ENCODE data around the gene UBASH3A.

Gene UBASH3A

GRCh38 chr21:42486531-42486930 is 82.8 kb downstream of the UBASH3A start:
- no peaks in the 10 kb centered on the region for H3K36me3 ChIP-seq (ENCODE audit: insufficient read depth, low read length)
- no peak overlapping the region for H3K4me2 ChIP-seq (ENCODE audit: insufficient read depth, low read length)
- H3K4me3 ChIP-seq (ENCODE audit: low read depth in 1 of 2, low read length in 2 of 2): no peak overlapping the region
- no peaks in the 10 kb centered on the region for H3K79me2 ChIP-seq (ENCODE audit: insufficient read depth, low read length)
- H3K9ac ChIP-seq (ENCODE audit: low read depth, low read length): no peak overlapping the region
- no peaks in the 10 kb centered on the region for H3K9me3 ChIP-seq (ENCODE audit: insufficient read depth, low read length, severe bottlenecking)
- TF ChIP-seq CTCF (IDR thresholded peaks at IDR 0.05; ENCODE audit: borderline replicate concordance, extremely low read depth, low read length, poor library complexity, severe bottlenecking) (no peak), EZH2 (IDR thresholded peaks at IDR 0.05; ENCODE audit: borderline replicate concordance, low read depth, low read length, severe bottlenecking) (no peak)
- H3K27me3 ChIP-seq (ENCODE audit: insufficient read depth, low read length, poor library complexity): no peaks in the 10 kb centered on the region
- H3K4me1 ChIP-seq (ENCODE audit: insufficient read depth, low read length): no peaks in the 10 kb centered on the region
- H3K27ac ChIP-seq (ENCODE audit: low read length): no peak overlapping the region
- ATAC-seq (ENCODE audit: insufficient read depth, low read depth) (peak; percentile 31; the same call in 1 of the 3 replicates), DNase-seq (no peak)
- no peaks in the 10 kb centered on the region for H4K20me1 ChIP-seq (ENCODE audit: insufficient read depth, low read length)
- H2AFZ ChIP-seq (ENCODE audit: low read depth, low read length): no peak overlapping the region

- Histone ChIP-seq H3K4me1 (ENCODE audit: insufficient read depth, low read length) (no peaks in the 10 kb centered on the region), H3K9ac (ENCODE audit: low read depth, low read length) (no peak overlapping the region), H3K36me3 (ENCODE audit: insufficient read depth, low read length) (no peaks in the 10 kb centered on the region), H3K4me3 (ENCODE audit: low read depth in 1 of 2, low read length in 2 of 2) (no peak overlapping the region), H3K27me3 (ENCODE audit: insufficient read depth, low read length, poor library complexity) (no peaks in the 10 kb centered on the region), H2AFZ (ENCODE audit: low read depth, low read length) (no peak overlapping the region), H3K79me2 (ENCODE audit: insufficient read depth, low read length) (no peaks in the 10 kb centered on the region), H4K20me1 (ENCODE audit: insufficient read depth, low read length) (no peaks in the 10 kb centered on the region), H3K27ac (ENCODE audit: low read length) (no peak overlapping the region), H3K9me3 (ENCODE audit: insufficient read depth, low read length, severe bottlenecking) (no peaks in the 10 kb centered on the region), H3K4me2 (ENCODE audit: insufficient read depth, low read length) (no peak overlapping the region)
- TF ChIP-seq CTCF (IDR thresholded peaks at IDR 0.05; ENCODE audit: borderline replicate concordance, extremely low read depth, low read length, poor library complexity, severe bottlenecking) (no peak), EZH2 (IDR thresholded peaks at IDR 0.05; ENCODE audit: borderline replicate concordance, low read depth, low read length, severe bottlenecking) (no peak)
- DNase-seq: no peak
- no peak for ATAC-seq (ENCODE audit: insufficient read depth, low read depth)
Measured at GRCh38 chr21:42489006-42489563, 85.4 kb downstream of the UBASH3A start.

- no peaks in the 10 kb centered on the region for H3K9me3 ChIP-seq (ENCODE audit: insufficient read depth, low read length, severe bottlenecking)
- no peak for DNase-seq
- H3K4me3 ChIP-seq (ENCODE audit: low read depth in 1 of 2, low read length in 2 of 2): no peak overlapping the region
- H3K27ac ChIP-seq (ENCODE audit: low read length): no peak overlapping the region
- TF ChIP-seq EZH2 (IDR thresholded peaks at IDR 0.05; ENCODE audit: borderline replicate concordance, low read depth, low read length, severe bottlenecking): no peak
- TF ChIP-seq CTCF (IDR thresholded peaks at IDR 0.05; ENCODE audit: borderline replicate concordance, extremely low read depth, low read length, poor library complexity, severe bottlenecking): no peak
- no peak overlapping the region for H3K9ac ChIP-seq (ENCODE audit: low read depth, low read length)
- no peak overlapping the region for H2AFZ ChIP-seq (ENCODE audit: low read depth, low read length)
- H3K79me2 ChIP-seq (ENCODE audit: insufficient read depth, low read length): no peaks in the 10 kb centered on the region
- H3K27me3 ChIP-seq (ENCODE audit: insufficient read depth, low read length, poor library complexity): no peaks in the 10 kb centered on the region
- H3K36me3 ChIP-seq (ENCODE audit: insufficient read depth, low read length): no peaks in the 10 kb centered on the region
- no peak overlapping the region for H3K4me2 ChIP-seq (ENCODE audit: insufficient read depth, low read length)
- ATAC-seq (ENCODE audit: insufficient read depth, low read depth): no peak
- no peaks in the 10 kb centered on the region for H4K20me1 ChIP-seq (ENCODE audit: insufficient read depth, low read length)
- no peaks in the 10 kb centered on the region for H3K4me1 ChIP-seq (ENCODE audit: insufficient read depth, low read length)
Measured at GRCh38 chr21:42489991-42490390, 86.3 kb downstream of the UBASH3A start.

GRCh38 chr21:42490720-42491119 is 87.0 kb downstream of the UBASH3A start:
- Histone ChIP-seq H2AFZ (ENCODE audit: low read depth, low read length) (no peak overlapping the region), H3K4me3 (ENCODE audit: low read depth in 1 of 2, low read length in 2 of 2) (no peak overlapping the region), H3K9ac (ENCODE audit: low read depth, low read length) (no peak overlapping the region), H3K79me2 (ENCODE audit: insufficient read depth, low read length) (no peaks in the 10 kb centered on the region), H4K20me1 (ENCODE audit: insufficient read depth, low read length) (no peaks in the 10 kb centered on the region), H3K27me3 (ENCODE audit: insufficient read depth, low read length, poor library complexity) (no peaks in the 10 kb centered on the region), H3K4me2 (ENCODE audit: insufficient read depth, low read length) (no peak overlapping the region), H3K36me3 (ENCODE audit: insufficient read depth, low read length) (no peaks in the 10 kb centered on the region), H3K27ac (ENCODE audit: low read length) (no peak overlapping the region), H3K4me1 (ENCODE audit: insufficient read depth, low read length) (peaks cover 5% of the 10 kb centered on the region), H3K9me3 (ENCODE audit: insufficient read depth, low read length, severe bottlenecking) (no peaks in the 10 kb centered on the region)
- no peak for TF ChIP-seq CTCF (IDR thresholded peaks at IDR 0.05; ENCODE audit: borderline replicate concordance, extremely low read depth, low read length, poor library complexity, severe bottlenecking)
- TF ChIP-seq EZH2 (IDR thresholded peaks at IDR 0.05; ENCODE audit: borderline replicate concordance, low read depth, low read length, severe bottlenecking): no peak
- no peak for DNase-seq
- no peak for ATAC-seq (ENCODE audit: insufficient read depth, low read depth)
